HepG2 (cell line): ENCODE data around the gene SARS2. TPM values are rescaled to one million over a fixed set of nuclear protein-coding genes. Genes with fewer than 3 reads are reported as not detected.

Source experiments
- ATAC-seq: fragments of 200-7000 bp; cut with Tn5 transposase; 3 replicates; pipeline ENCODE4 v1.9.1; 2020; ENCODE audit warnings: mild to moderate bottlenecking, moderate library complexity
- BruUV-seq: library from RNA; stranded (reverse); fragments of 400-500 nt; replicated peaks from 2 replicates; lab custom pipeline; 2021; lab: Mats Ljungman, UMichigan
- CTCF ChIA-PET: fragments of 300-600 bp; formaldehyde crosslinking; extraction: SDS; loops from one replicate; lab custom pipeline; 2021; ENCODE audit warnings: low total read pairs, inconsistent platforms, low intra/inter-chr PET ratio; lab: Yijun Ruan, JAX
- POLR2A ChIA-PET: fragments of 350-600 bp; sonication (Branson Sonifier 250); formaldehyde crosslinking; loops from one replicate; lab custom pipeline; 2020; ENCODE audit warnings: antibody characterized with exemption, inconsistent platforms; lab: Yijun Ruan, JAX
- DNase-seq: peaks from one replicate; pipeline ENCODE4 v3.0.0-alpha.2; 2015; ENCODE audit warnings: low spot score
- FAIRE-seq: peaks from 3 replicates; lab custom pipeline; 2011; peaks lifted over from hg19 to GRCh38; lab: Jason Lieb, UNC
- H2AFZ ChIP-seq: one replicate; pipeline ENCODE4 v1.6.1; 2011; ENCODE audit warnings: low read length, inconsistent platforms
- H3K27ac ChIP-seq: fragments of 300-600 bp; 3 replicates; pipeline ENCODE4 v1.8.0; 2011; ENCODE audit warnings: mixed run types, mild to moderate bottlenecking, mixed read lengths, low read length, inconsistent platforms; ENCODE audit not compliant: insufficient read depth; ENCODE audit errors: extremely low read length
- H3K27me3 ChIP-seq, 2 experiments: fragments of 200-600 bp in 1 of 2; 2 replicates in 1 of 2; 3 replicates in 1 of 2; pipeline versions ENCODE4 v1.6.0 to v1.8.0; 2011; ENCODE audit warnings: low read length in 2 of 2, mild to moderate bottlenecking in 2 of 2, moderate library complexity in 2 of 2, inconsistent platforms in 1 of 2; ENCODE audit not compliant: insufficient read depth in 2 of 2, control insufficient read depth in 1 of 2
- H3K36me3 ChIP-seq, 2 experiments: fragments of 200-600 bp in 1 of 2; replicated peaks in 1 of 2; 2 replicates in 1 of 2; 3 replicates in 1 of 2; pipeline versions ENCODE4 v1.5.1 to v1.8.0; 2011; ENCODE audit warnings: low read length in 2 of 2, inconsistent platforms in 1 of 2; ENCODE audit not compliant: insufficient read depth in 2 of 2, control insufficient read depth in 1 of 2
- H3K4me1 ChIP-seq: 2 replicates; pipeline ENCODE4 v1.5.1; 2012; ENCODE audit warnings: low read length, inconsistent platforms; ENCODE audit not compliant: insufficient read depth
- H3K4me2 ChIP-seq: 2 replicates; pipeline ENCODE4 v1.6.0; 2011; ENCODE audit warnings: low read depth, low read length, inconsistent platforms
- H3K4me3 ChIP-seq, 3 experiments: fragments of 200-600 bp in 1 of 3; sonication (generic), shearing (Covaris generic) in 1 of 3; replicated peaks in 1 of 3; 2 replicates each; pipeline ENCODE4 v1.5.1; 2011 to 2016; ENCODE audit warnings: low read length in 3 of 3, inconsistent platforms in 2 of 3, low read depth in 2 of 3, mild to moderate bottlenecking in 2 of 3, control low read depth in 1 of 3, mixed read lengths in 1 of 3; ENCODE audit not compliant: insufficient read depth in 1 of 3
- H3K79me2 ChIP-seq: one replicate; pipeline ENCODE4 v1.6.1; 2011; ENCODE audit warnings: low read length, inconsistent platforms; ENCODE audit not compliant: insufficient read depth
- H3K9ac ChIP-seq: 2 replicates; pipeline ENCODE4 v1.6.0; 2011; ENCODE audit warnings: mild to moderate bottlenecking, low read depth, low read length, inconsistent platforms; ENCODE audit not compliant: insufficient read depth
- H3K9me3 ChIP-seq: 2 replicates; pipeline ENCODE4 v1.5.1; 2012; ENCODE audit warnings: mild to moderate bottlenecking, low read length
- H4K20me1 ChIP-seq: 2 replicates; pipeline ENCODE4 v1.6.0; 2011; ENCODE audit warnings: inconsistent platforms, mild to moderate bottlenecking, low read length, moderate library complexity; ENCODE audit not compliant: insufficient read depth
- HMG20B ChIP-seq: conservative IDR thresholded peaks from 2 replicates; pipeline ENCODE4 v1.6.1; 2016; ENCODE audit warnings: missing genetic modification reagents, missing compliant biosample characterization
- IRF9 ChIP-seq: sonication (generic); formaldehyde crosslinking; IDR thresholded peaks from 2 replicates; pipeline ENCODE4 v1.8.0; 2022; ENCODE audit warnings: missing genetic modification reagents, mild to moderate bottlenecking, borderline replicate concordance
- SAP130 ChIP-seq: IDR thresholded peaks from 2 replicates; pipeline ENCODE4 v1.6.1; 2016; ENCODE audit warnings: low read depth
- SSRP1 ChIP-seq: IDR thresholded peaks from 2 replicates; pipeline ENCODE4 v1.6.1; 2016; ENCODE audit warnings: control low read depth
- TBX2 ChIP-seq: sonication (generic); formaldehyde crosslinking; IDR thresholded peaks from 2 replicates; pipeline ENCODE4 v1.5.0; 2020; ENCODE audit warnings: missing genetic modification reagents, mild to moderate bottlenecking, borderline replicate concordance
- TEAD3 ChIP-seq: optimal IDR thresholded peaks from 2 replicates; pipeline ENCODE3; 2016; ENCODE audit warnings: borderline replicate concordance
- ZNF432 ChIP-seq: sonication (generic); formaldehyde crosslinking; IDR thresholded peaks from 2 replicates; pipeline ENCODE4 v1.5.0; 2020; ENCODE audit warnings: missing genetic modification reagents, mild to moderate bottlenecking, borderline replicate concordance
- WGBS: methylation state at CpG from one replicate; pipeline ENCODE4 v1.1.6; 2017; ENCODE audit warnings: low lambda C conversion rate; 5-methylcytosine and 5-hydroxymethylcytosine counted together
- in situ Hi-C: cut with HindIII; loops from 2 replicates; pipeline ENCODE4 v1.10.0; 2017; ENCODE audit warnings: low pct_unique_long_range_greater_than_20kb; ENCODE audit not compliant: extremely low pct_ligation_motif_present
- intact Hi-C: fragments of 100-400 bp; cut with micrococcal nuclease; formaldehyde crosslinking; loops from one replicate; pipeline ENCODE4 v1.10.0; 2022; ENCODE audit not compliant: unreplicated experiment
- polyA plus RNA-seq, 8 experiments: library from polyadenylated mRNA; depleted of rRNA in 3 of 8; stranded (reverse) in 7 of 8; unstranded in 1 of 8; fragments of >200 nt; fragmentation: Illumina TruSeq in 4 of 8; extraction: Trizol in 4 of 8; gene quantifications; 2 replicates each; pipeline versions ENCODE4 v1.2.1 to v1.2.3, GENCODE V29; 2011 to 2016; ENCODE audit warnings: low read depth in 4 of 8, missing spikeins in 1 of 8, mixed read lengths in 1 of 8; ENCODE audit not compliant: insufficient read depth in 1 of 8
- total RNA-seq, 5 experiments: library from RNA; depleted of rRNA; stranded (reverse); fragments of >200 nt; fragmentation: Illumina TruSeq; extraction: Trizol; gene quantifications; 2 replicates each; pipeline ENCODE4 v1.2.3, GENCODE V29; 2016; ENCODE audit warnings: low read depth in 1 of 5
- TF ChIP-seq, protein P1 (sequence below): sonication (generic); formaldehyde crosslinking; IDR thresholded peaks from 2 replicates; pipeline ENCODE4 v1.8.1; 2023; ENCODE audit warnings: missing genetic modification reagents, mild to moderate bottlenecking, borderline replicate concordance
- TF ChIP-seq, protein P2 (sequence below): sonication (generic); formaldehyde crosslinking; IDR thresholded peaks from 2 replicates; pipeline ENCODE4 v1.5.0; 2020; ENCODE audit warnings: mild to moderate bottlenecking, missing genetic modification reagents, borderline replicate concordance
- TF ChIP-seq, protein P3 (sequence below): sonication (generic); formaldehyde crosslinking; IDR thresholded peaks from 2 replicates; pipeline ENCODE4 v1.5.0; 2020; ENCODE audit warnings: mild to moderate bottlenecking, missing genetic modification reagents

SARS2 gene
- total and polyA plus RNA-seq, 2 of the 13 experiments (the other 11 are each of a cell fraction or from before 2014, with no cell fraction given), result 40.0 to 48.6 TPM

DNA sequence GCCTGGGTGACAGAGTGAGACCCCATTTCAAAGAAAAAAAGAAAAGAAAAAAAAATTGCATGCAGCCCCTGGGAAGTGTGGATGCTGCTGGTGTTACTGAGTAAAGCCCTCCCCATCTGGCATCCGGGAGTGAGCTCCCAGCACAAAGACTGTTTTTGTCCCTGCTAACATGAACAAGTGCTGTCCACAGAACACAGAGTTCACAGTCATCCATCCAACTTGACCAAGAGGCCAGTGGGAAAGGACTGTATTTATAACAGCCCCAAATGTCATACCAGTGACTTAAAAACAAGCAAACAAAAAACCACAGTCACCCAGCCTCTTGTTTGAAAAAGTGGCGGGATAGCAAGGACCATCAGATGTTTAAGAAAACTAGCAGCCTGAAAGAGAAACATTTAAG lies 34.2 kb upstream of the SARS2 start:
- H3K9me3 ChIP-seq, result no peaks in the 10 kb centered on the region
- 65% methylated on average over 2 of the region's 2 CpGs for WGBS
- FAIRE-seq, result peak; percentile 18
- no peak overlapping the region for H3K4me3 ChIP-seq
- no peak overlapping the region for H3K9ac ChIP-seq
- H3K27ac ChIP-seq, result no peak overlapping the region
- TF ChIP-seq, protein P1, sequence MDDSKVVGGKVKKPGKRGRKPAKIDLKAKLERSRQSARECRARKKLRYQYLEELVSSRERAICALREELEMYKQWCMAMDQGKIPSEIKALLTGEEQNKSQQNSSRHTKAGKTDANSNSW (CRISPR knock-in tag), result no peak
- TF ChIP-seq HMG20B (CRISPR knock-in tag) (no peak), TBX2 (CRISPR knock-in tag) (peak; percentile 26; the same call in 1 of the 2 replicates), IRF9 (CRISPR knock-in tag) (no peak), ZNF432 (CRISPR knock-in tag) (no peak), TEAD3 (CRISPR knock-in tag) (peak; percentile 31), SSRP1 (CRISPR knock-in tag) (no peak), SAP130 (peak; percentile 33)
- TF ChIP-seq, protein P2, sequence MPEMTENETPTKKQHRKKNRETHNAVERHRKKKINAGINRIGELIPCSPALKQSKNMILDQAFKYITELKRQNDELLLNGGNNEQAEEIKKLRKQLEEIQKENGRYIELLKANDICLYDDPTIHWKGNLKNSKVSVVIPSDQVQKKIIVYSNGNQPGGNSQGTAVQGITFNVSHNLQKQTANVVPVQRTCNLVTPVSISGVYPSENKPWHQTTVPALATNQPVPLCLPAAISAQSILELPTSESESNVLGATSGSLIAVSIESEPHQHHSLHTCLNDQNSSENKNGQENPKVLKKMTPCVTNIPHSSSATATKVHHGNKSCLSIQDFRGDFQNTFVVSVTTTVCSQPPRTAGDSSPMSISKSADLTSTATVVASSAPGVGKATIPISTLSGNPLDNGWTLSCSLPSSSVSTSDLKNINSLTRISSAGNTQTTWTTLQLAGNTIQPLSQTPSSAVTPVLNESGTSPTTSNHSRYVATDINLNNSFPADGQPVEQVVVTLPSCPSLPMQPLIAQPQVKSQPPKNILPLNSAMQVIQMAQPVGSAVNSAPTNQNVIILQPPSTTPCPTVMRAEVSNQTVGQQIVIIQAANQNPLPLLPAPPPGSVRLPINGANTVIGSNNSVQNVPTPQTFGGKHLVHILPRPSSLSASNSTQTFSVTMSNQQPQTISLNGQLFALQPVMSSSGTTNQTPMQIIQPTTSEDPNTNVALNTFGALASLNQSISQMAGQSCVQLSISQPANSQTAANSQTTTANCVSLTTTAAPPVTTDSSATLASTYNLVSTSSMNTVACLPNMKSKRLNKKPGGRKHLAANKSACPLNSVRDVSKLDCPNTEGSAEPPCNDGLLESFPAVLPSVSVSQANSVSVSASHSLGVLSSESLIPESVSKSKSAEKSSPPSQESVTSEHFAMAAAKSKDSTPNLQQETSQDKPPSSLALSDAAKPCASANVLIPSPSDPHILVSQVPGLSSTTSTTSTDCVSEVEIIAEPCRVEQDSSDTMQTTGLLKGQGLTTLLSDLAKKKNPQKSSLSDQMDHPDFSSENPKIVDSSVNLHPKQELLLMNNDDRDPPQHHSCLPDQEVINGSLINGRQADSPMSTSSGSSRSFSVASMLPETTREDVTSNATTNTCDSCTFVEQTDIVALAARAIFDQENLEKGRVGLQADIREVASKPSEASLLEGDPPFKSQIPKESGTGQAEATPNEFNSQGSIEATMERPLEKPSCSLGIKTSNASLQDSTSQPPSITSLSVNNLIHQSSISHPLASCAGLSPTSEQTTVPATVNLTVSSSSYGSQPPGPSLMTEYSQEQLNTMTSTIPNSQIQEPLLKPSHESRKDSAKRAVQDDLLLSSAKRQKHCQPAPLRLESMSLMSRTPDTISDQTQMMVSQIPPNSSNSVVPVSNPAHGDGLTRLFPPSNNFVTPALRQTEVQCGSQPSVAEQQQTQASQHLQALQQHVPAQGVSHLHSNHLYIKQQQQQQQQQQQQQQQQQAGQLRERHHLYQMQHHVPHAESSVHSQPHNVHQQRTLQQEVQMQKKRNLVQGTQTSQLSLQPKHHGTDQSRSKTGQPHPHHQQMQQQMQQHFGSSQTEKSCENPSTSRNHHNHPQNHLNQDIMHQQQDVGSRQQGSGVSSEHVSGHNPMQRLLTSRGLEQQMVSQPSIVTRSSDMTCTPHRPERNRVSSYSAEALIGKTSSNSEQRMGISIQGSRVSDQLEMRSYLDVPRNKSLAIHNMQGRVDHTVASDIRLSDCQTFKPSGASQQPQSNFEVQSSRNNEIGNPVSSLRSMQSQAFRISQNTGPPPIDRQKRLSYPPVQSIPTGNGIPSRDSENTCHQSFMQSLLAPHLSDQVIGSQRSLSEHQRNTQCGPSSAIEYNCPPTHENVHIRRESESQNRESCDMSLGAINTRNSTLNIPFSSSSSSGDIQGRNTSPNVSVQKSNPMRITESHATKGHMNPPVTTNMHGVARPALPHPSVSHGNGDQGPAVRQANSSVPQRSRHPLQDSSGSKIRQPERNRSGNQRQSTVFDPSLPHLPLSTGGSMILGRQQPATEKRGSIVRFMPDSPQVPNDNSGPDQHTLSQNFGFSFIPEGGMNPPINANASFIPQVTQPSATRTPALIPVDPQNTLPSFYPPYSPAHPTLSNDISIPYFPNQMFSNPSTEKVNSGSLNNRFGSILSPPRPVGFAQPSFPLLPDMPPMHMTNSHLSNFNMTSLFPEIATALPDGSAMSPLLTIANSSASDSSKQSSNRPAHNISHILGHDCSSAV, result no peak
- TF ChIP-seq, protein P3, sequence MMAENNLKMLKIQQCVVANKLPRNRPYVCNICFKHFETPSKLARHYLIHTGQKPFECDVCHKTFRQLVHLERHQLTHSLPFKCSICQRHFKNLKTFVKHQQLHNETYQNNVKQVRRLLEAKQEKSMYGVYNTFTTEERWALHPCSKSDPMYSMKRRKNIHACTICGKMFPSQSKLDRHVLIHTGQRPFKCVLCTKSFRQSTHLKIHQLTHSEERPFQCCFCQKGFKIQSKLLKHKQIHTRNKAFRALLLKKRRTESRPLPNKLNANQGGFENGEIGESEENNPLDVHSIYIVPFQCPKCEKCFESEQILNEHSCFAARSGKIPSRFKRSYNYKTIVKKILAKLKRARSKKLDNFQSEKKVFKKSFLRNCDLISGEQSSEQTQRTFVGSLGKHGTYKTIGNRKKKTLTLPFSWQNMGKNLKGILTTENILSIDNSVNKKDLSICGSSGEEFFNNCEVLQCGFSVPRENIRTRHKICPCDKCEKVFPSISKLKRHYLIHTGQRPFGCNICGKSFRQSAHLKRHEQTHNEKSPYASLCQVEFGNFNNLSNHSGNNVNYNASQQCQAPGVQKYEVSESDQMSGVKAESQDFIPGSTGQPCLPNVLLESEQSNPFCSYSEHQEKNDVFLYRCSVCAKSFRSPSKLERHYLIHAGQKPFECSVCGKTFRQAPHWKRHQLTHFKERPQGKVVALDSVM (CRISPR knock-in tag), result 0 out of 2 replicates have a peak, but pooled peaks have one; percentile 3
- in situ Hi-C loops, result no loop called here
- CTCF ChIA-PET, result no interaction called here
- peaks cover 19% of the 10 kb centered on the region for H3K79me2 ChIP-seq
- no peaks in the 10 kb centered on the region for H3K27me3 ChIP-seq
- no peak overlapping the region for H2AFZ ChIP-seq
- peaks cover 49% of the 10 kb centered on the region for H3K4me1 ChIP-seq
- 0 out of 2 replicates have a peak, but pooled peaks cover 9% of the 10 kb centered on the region for H4K20me1 ChIP-seq
- DNase-seq, result peak; percentile 57
- H3K4me2 ChIP-seq, result no peak overlapping the region
- ATAC-seq, result peak; percentile 62
- POLR2A ChIA-PET, result no interaction called here
- peaks cover 3 to 27% of the 10 kb centered on the region in 2 experiments; a peak in 4 of 5 replicates for H3K36me3 ChIP-seq
- intact Hi-C loops, result loop anchor here (5.0 to 10.0 kb wide), 3 partner anchors 73 to 353 kb away; no protein-coding TSS in a partner anchor
- no TSS peak for BruUV-seq
